T-helper 1 cell (primary cell): ENCODE measurements around the gene GLE1.
A peak's percentile ranks its signal among the peaks of the same experiment; 100 is the strongest.
"Not testable (repeated sequence)": the region's sequence is repeated elsewhere in the genome, so short reads cannot be mapped to it uniquely, and the experiment has no call there.

Source experiments
- DNase-seq, 5 donors: peaks; one replicate each; pipeline ENCODE4 v3.0.0-alpha.2; 2012 to 2020

The GLE1 gene

DNA sequence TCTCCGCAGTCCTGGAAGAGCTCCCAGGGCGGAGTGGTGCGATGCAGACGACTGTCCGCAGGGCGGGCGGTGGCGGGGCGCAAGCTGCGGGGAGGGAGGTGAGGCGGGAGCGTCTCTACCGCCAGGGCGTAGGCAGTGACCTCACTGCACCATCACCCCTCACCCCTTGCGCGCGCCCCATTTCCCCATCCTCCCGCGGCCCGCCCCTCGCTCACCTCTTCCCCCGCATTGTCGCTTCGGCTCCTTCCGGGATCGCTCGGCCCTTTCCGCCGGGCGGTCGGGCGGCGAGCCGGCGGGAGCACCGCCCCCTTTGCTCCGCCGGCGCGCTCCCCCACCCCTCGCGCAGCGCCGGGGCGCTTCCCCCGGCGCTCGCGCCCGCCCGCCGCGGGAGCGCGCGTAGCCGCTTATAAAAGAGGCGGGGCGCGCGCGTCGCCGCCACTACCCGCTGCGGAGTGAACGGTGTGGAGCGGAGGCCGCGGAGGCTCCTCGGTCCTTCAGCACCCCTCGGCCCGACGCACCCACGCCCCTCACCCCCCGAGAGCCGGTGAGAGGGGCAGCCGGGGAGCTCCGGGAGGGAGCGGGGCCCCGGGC, 47.7 kb downstream of the GLE1 start, which contains the start of gene SPTAN1:
TSS of gene SPTAN1 (plus strand) at position 435 of the 591 bp plus-strand sequence. CDS start 14,154 bp downstream, outside the sequence.
- peak; percentile 92 to 96 (median 95) for DNase-seq

DNA sequence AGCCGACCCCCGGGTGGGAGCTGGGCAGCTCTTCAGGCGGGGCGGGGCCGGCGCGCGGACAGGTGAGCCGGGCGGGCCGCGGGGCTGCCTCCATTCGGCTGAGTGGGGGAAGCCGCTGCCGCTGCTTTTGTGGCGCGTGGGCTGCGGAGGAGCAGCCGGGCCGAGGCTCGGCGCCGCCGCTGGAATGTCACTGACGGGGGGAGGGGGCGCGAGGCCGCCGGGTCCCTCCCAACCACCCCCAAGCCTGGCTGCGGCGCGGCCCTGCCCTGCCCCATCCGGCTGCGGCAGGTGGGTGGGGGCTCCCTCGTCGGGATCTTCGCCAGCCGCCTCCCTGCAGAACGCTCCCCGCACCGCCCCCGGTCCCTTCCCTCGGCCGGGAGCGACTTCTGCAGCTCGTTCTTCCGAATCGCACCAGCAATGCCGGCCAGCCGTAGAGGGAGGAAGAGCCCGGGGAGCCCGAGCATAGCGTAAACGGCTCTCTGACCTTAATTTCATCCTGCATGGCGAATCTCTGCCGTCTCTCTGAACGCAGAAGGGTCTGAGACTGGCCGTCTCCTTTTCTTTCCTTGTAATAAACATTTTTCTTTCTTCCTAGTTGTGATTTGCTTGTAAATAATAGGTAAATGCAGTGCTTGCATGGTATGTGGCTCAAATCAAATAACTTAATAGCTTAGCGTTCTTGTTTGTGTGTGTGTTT, 48.4 kb downstream of the GLE1 start:
- DNase-seq, result peak; percentile 27 to 57 (median 45)

DNA sequence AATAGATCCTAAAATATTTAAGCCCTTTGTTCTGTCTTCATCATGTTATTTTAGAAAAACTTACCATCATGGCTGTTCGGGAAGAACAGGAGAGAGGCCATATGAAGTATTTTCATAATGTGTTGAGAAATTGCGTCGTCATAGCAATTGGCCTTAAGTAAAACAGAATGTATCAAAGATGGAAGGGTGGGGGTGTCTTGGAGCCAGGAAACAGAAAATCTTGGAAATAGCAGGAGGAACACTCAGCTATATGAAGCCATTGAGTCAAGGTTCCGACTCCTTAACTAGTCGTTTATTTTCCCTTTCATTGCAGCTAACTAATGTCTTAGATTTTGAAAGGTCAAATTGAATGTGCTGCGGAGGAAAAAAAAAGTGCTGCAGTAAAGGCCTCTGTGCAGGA, 49.2 kb downstream of the GLE1 start:
- DNase-seq, result no peak

DNA sequence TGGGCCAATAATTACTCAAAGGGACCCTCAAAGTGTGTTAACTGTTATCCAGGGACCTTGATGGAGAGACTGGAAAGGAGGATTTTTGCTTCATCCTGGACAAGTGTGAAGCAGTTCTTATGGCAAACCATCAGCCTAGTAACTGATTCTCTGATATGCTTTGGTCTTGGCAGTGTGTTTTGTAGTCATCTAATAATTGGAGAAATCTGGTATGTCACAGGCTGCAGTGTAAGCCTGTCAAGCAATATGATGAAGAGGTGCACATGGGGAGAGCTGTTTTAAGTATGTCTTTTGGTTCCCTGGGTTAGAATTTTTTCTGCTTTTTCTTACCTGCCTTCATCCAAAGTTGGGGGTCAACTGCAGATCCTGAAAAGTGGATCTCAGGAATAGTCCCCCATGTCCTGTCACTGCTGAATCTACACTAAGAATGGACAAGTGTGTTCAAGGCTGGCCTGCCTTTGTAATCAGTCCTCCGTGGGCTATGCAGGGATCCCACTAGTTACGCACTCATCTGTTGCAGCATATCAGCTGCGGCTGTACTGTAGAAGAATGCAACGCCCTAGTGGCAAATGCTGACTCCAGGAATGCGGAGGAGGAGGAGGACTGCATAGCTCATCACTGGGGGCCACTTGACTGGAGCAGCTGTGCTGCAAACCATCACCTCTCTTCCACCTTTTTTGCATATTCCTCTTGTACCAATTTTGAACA, 49.8 kb downstream of the GLE1 start:
- no peak for DNase-seq

DNA sequence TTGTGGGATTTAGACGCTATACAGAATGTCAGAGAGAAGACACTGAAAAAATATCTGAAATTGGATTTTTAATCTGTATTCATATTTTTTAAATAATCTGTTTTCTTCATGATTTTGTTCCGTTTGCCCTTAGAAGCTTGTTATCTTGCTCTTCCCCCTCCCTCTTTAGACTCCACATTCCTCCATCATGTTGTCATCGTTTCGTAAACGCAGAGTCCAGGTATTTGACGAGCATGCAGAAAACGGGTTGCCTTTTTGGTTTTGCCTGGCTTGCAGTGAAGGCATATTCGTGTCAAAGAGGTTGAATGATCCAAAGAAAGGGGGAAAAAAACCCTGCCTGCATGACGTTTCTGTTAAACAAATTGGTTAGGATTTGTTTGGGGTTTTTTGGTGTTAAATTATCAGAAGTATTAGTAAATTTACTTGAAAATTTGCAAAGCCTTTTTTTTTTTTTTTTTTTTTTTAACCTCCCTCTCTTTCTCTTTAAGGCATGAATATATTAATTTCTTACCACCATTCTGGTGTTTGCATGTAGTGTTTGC, 50.7 kb downstream of the GLE1 start:
- no peak for DNase-seq

DNA sequence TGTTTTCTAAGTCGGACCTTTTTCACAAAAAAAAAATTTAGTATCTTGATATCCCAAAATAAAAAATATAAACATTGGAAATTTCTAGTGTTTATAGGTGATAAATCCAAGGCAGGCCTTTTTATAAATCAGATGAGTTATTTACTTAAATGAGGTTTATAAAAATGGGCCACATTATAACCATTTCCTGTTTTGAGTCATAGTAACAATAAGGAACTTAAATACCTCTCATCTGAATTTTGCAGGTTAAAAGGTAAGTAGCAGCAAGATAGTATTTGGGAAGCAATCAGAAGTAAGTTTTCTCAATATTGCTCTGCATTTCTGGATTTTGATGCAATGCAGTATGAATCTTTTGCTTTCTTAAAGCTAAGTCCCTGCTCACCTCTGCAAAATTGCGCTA, 51.8 kb downstream of the GLE1 start:
- no peak for DNase-seq

DNA sequence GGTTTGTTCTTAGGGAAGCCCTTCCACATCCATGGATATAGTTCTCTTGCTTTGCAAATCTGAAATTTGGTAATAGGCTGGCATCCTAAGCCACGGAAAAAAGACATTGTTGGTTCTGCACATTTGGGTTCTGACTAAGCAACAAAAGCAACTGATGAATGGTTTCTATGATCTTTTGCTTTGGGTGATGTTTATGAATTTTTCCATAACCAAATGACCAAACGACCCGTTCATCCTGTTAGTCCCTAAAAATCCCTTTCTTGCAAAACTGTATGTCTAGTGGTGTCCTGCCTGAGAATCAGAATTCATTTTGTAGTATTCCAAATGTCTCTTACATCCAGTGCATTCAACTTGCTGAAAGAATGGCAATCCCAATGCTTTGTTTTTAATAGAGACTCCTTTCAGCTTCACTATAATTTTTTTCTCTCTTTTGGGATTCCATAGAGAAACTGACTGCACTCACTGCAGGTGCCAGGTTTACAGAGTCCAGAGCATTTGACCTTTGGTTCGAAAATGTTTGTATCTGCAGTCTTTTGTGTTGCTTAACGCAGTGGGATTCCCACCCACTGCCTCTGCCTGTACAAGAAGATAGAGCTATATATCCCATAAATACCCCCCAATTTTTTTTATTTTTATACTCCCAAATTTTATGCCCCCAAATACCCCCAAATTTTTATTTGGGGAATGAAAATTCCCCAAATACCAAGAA, 52.6 kb downstream of the GLE1 start:
- no peak for DNase-seq

DNA sequence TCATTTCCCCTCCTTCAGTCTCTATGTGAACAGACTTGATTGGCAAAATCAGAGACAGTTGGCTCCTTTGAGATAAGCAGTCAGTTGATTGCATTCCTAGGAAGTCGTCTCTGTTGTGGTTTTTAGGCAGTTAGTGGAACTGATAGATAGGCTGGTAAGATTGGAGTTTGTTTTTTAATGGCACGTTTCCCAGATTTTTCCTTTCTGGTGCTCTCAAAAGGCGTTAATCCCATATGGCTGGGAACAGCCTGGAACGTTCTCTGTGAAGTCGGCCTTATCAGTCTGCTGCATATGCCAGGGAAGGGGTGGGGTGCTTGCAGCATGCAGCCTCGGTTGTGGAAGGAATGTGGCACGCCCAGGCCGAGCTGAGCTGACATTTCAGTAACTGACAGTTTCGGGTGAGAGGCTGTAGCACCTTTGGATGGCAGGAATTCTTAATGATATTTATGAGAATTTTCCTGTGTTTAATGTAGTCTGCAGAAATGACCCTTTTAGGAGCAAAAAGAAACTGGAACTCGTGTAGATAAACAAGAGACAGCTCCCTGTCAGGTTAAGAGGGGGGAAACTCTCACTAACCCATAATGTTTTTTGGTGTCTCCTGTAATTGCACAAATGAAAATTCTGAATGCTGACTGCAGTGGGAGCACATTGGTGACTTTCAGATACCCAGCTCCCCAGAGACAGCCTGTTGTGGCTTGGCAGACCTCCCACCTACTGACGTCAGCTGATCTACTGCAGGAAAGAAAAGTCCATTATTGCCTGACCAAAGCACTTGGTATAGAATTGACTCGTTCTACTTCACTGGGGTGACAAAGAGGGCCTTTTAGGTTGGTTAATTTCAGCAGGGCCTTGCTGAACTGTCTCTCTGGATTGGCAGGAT, 54.2 kb downstream of the GLE1 start:
- DNase-seq, result peak in 1 of 5 donors; percentile 56

DNA sequence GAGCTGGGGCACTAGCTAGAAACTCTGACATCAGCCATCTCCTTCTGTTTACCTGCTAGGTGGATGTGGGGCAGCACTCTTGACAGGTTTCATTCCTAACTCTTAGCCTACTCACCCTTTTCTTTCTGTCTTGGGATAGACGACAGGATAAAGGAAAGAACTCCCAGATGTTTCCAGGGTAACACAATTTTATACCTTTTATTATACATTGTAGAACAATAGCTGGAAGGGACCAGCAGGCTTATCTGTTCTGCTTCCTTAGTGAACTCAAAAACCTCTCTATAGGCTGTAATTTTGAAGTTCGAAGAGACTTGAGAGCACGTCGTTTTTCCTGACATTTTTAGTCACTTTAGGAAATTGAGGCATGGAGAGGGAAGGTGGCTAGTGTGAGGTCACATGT, 61.1 kb downstream of the GLE1 start:
- DNase-seq, result no peak

DNA sequence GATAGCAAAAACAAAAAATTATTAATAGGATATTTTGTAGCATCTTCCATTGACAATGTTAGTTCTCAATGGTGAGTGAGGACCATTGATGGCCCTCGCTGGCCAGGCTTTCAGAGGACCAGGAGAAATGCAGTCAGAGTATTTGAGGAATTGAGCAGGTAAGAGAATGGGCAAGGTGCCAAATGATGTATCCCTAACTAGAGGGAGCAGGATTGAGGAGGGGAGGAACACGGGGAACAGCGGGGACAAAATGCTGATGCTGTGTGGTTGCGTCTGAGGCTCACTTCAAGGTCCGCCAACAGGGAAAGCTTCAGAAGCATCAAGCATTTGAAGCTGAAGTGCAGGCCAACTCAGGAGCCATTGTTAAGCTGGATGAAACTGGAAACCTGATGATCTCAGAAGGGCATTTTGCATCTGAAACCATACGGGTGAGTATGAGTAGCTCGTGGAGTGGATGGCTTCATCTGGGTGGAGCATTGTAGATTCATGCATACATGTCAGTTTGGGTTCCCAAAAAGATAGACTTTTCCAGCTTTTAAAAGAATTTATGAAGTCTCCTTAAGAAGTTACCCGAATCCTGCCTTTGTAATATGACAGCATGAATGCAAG, 64.1 kb downstream of the GLE1 start:
- DNase-seq, result no peak

DNA sequence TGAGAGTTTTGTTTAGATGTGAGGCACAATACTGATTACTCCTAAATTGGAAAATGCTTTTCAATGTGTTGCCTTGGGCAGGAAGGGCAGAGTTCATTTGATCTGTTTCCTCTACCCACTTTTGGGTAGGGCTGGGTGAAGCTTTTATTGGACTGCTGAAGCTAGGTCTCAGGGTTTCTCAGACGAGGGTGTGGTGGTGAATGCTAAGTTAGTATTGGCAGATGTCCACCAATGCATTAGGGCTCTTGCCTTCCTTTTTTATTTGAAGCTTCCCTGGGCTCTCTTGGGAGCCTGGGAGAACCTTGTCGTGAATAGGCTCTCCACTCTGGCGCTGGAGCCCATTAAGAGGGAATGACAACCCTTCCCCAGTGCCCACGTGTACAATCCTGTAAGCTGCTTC, 71.0 kb downstream of the GLE1 start:
- no peak for DNase-seq

DNA sequence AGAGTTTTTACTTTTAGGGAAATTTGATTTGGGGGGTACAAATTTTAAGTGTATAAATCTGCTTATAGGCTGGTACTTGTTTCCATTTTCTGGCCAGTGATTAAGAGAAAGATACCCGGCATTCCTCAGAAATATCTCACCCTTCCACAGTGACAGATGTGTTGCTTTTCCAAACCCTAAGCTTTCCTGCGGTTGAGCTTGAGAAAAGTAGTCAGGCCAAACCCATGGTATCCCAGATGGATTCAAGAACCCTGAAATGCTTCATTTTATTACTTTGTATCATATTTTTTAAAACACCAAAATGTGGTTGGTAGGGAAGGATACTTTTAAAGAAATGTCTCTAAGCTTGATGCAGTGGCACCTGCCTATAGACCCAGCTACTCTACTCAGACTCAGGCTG, 71.4 kb downstream of the GLE1 start:
- DNase-seq, result no peak

DNA sequence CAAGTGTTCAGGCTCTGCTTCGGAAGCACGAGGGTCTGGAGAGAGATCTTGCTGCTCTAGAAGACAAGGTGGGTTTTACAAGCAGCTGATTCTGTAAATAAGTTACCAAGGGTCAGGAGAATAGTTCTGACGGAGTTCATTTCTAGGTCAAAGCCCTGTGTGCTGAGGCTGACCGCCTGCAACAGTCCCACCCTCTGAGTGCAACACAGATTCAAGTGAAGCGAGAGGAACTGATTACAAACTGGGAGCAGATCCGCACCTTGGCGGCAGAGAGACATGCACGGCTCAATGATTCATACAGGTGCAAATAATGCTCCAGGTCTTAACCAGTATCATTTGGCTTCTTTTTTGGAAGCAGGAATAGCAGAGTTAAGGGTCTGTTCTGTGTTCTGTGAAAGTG, 72.7 kb downstream of the GLE1 start:
- no peak for DNase-seq

DNA sequence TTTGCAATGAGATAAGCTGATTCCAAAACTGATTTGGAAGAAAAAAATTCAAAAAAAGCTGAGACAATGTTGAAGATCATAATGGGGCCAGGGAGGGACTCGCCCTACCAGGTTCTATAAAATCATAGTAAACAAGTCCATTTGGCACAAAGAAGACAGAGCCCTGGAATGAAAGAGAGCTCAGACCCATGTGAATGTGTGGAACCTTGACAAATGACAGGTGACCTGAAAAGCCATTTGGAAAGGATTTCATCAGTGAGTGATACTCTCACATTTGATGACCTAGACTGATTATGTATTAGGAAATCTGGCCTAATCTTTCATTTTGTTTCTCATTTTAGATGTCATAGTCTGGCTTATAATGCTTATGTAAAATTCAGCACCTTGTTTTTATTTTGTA, 74.7 kb downstream of the GLE1 start:
- DNase-seq, result no peak

DNA sequence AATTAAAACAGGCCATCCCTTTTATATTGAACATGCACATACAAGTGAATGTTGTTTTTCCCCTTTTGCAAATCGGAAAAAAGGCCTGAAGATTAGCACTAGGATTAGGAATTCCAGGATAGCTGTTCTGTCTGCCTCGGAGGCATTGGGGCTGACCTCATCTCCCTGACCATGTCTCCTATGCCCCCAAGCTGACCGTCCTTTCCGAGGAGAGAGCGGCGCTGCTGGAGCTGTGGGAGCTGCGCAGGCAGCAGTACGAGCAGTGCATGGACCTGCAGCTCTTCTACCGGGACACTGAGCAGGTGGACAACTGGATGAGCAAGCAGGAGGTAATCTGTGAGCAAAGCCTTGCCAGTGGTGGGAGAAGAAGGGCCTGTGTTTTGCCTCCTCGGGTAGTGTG, 76.2 kb downstream of the GLE1 start:
- no peak for DNase-seq

DNA sequence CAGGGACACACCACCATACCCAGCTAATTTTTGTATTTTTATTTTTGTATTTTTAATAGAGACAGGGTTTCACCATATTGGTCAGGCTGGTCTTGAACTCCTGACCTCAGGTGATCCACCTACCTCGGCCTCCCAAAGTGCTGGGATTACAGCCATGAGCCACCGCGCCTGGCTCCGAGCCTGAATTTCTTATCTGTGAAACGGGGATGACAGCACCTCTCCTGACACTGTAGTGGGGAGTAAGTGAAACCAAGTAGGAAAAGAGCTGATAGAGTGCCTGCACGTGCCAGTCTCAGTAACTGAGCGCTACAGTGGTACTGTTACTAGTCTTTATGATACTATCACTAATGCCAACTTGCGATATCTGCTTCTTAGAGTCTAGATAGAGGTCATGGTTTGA, 80.6 kb downstream of the GLE1 start:
- not testable (repeated sequence) for DNase-seq

DNA sequence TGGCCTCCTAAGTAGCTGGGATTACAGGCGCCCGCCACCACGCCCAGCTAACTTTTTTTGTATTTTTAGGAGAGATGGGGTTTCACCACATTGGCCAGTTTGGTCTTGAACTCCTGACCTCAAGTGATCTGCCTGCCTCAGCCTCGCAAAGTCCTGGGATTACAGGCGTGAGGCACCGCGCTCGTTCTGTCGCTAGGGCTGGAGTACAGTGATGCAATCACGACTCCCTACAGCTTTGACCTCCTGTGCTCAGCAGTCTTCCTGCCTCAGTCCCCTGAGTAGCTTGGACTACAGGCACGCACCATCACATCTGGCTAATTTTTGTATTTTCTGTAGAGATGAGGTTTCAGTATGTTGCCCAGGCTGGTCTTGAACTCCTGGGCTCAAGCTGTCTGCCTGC, 82.4 kb downstream of the GLE1 start:
- peak in 1 of 5 donors; percentile 20 for DNase-seq

DNA sequence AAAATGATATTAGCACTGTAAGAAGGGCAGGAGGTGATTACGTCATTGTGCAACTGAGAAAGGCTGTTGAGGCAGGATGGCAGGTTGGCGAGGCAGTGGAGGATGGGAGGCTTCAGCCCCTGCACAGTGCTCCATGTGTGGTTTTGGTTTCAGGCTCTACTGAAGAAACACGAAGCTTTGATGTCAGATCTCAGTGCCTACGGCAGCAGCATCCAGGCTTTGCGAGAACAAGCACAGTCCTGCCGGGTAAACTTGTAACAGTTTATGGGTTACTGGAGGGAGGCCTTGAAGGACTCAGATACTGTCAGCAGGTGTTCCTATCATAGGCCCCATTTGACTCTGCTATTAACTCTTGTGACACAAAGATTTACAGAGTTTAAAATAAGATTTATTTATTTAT, 82.9 kb downstream of the GLE1 start:
- peak in 3 of 5 donors; percentile 6 to 92 (median 16) for DNase-seq

DNA sequence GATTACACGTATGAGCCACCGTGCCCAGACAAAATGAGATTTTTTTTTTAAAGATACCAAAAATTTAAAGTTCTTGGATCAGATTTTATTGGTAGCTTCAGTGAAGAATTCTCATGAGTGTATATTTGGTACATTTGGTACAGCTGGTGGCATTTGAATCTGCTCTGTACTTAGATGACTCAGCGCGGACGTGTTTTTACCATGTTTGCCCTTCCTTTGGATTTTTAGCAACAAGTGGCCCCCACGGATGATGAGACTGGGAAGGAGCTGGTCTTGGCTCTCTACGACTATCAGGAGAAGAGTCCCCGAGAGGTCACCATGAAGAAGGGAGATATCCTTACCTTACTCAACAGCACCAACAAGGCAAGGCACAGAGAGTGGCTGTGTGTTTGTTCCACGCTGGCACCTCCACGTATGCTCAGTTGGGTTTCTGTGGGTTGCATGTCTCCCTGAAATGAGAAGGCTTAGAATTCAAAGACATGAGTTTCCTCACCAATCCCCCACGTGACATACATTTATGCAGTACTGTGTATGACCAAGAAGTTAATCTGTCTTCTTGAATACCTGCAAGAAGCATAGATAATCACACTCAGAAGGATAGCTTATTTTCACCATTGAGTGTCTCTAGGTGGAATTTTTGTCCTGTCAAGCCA, 84.2 kb downstream of the GLE1 start:
- no peak for DNase-seq
